Stomach (tissue), 9 donors: ENCODE results near the gene FRY. TPM values are rescaled to one million over a fixed set of nuclear protein-coding genes. Genes with fewer than 3 reads are reported as not detected.

Experiments
- DNase-seq, 2 donors: peaks; one replicate each; pipeline versions ENCODE4 v3.0.0 to v3.0.0-alpha.2; 2013 to 2019
- H3K27ac ChIP-seq, 5 donors: fragments of 200-600 bp in 4 of 5; sonication (generic) in 4 of 5; one replicate each; pipeline ENCODE4 v1.5.1; 2013 to 2019; ENCODE audit warnings: mild to moderate bottlenecking in 1 of 5, moderate library complexity in 1 of 5
- H3K27me3 ChIP-seq, 3 donors: fragments of 200-600 bp; sonication (generic); one replicate each; pipeline ENCODE4 v1.5.1; 2017 to 2019; ENCODE audit warnings: mixed run types in 1 of 3
- H3K36me3 ChIP-seq, 4 donors: fragments of 200-600 bp; sonication (generic); 1 replicate in 3 of 4; 2 replicates in 1 of 4; pipeline ENCODE4 v1.5.1; 2016 to 2019
- H3K4me1 ChIP-seq, 4 donors: fragments of 200-600 bp; sonication (generic); one replicate each; pipeline ENCODE4 v1.5.1; 2016 to 2019
- H3K4me3 ChIP-seq, 4 donors: fragments of 200-600 bp; sonication (generic) in 3 of 4; one replicate each; pipeline ENCODE4 v1.5.1; 2016 to 2019; ENCODE audit warnings: mild to moderate bottlenecking in 1 of 4
- H3K9me3 ChIP-seq, 4 donors: fragments of 200-600 bp; sonication (generic); one replicate each; pipeline ENCODE4 v1.5.1; 2016 to 2019
- EP300 ChIP-seq: sonication (generic); formaldehyde crosslinking; IDR thresholded peaks from one replicate; pipeline ENCODE4 v1.6.1; 2017; ENCODE audit warnings: antibody characterized with exemption
- POLR2A ChIP-seq, 4 donors: fragments of 450-650 bp; IDR thresholded peaks; one replicate each; pipeline ENCODE4 v1.6.1; 2016; ENCODE audit warnings: antibody characterized with exemption in 4 of 4, control low read depth in 2 of 4, mild to moderate bottlenecking in 1 of 4, moderate library complexity in 1 of 4
- POLR2AphosphoS5 ChIP-seq, 3 donors: sonication (generic); formaldehyde crosslinking; IDR thresholded peaks; one replicate each; pipeline ENCODE4 v1.6.1; 2016; ENCODE audit warnings: antibody characterized with exemption in 3 of 3
- WGBS, 5 donors: extraction: QIAGEN DNeasy Blood & Tissue Kit in 3 of 5; methylation state at CpG; one replicate each; pipeline versions ENCODE4 v1.1.5 to v1.1.7; 2013 to 2018; 5-methylcytosine and 5-hydroxymethylcytosine counted together
- intact Hi-C: fragments of 100-400 bp; cut with DNase I; formaldehyde crosslinking; loops from one replicate; pipeline ENCODE4 v1.15.1; 2023; ENCODE audit warnings: low total_unique reads
- polyA plus RNA-seq, 3 donors: library from polyadenylated mRNA; stranded (reverse); fragments of 200-250 nt; gene quantifications; one replicate each; pipeline ENCODE4 v1.2.3, GENCODE V29; 2013
- total RNA-seq, 5 donors: library from RNA; depleted of rRNA; stranded (reverse); fragments of >200 nt; gene quantifications; one replicate each; pipeline versions ENCODE4 v1.1.0 to v1.2.3, GENCODE V29; 2014 to 2016
- TF ChIP-seq, protein P1 (sequence below), 7 experiments: fragments of 450-650 bp in 4 of 7; fragments of 200-600 bp in 3 of 7; sonication (generic) in 3 of 7; IDR thresholded peaks; one replicate each; pipeline ENCODE4 v1.5.1; 2016 to 2019; ENCODE audit warnings: antibody characterized with exemption in 7 of 7, control low read depth in 2 of 7, mild to moderate bottlenecking in 1 of 7
- donor health status: healthy with polysubstance abuse.
- donor health status: Bipolar disorder and iron deficiency.
- donor health status: healthy.

FRY gene
- total and polyA plus RNA-seq, 8 donors = 3.5 to 97.1 (median 16.4) TPM

DNA sequence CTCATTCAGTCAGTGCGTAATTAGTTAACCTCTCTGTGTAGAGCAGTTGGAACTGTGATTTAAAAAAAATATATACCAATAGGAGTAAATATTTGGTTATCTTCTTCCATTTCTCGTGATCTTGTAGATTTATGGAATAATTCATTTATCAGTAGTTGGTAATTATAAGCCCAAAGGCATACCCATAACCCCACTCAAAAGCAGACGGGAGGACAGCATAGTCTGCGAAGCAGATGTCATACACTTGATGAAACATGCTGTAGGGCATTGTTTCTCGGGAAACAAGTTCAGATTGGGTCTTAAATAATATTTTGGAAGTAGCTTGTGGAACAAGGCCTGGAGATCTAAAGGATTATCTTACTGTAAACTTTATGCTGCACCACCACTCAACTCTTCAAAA, 119.7 kb downstream of the FRY start:
- Histone ChIP-seq H3K27ac (peak overlapping the region in 4 of 5 donors; percentile 3 to 69 (median 60)), H3K4me3 (no peak overlapping the region), H3K27me3 (no peaks in the 10 kb centered on the region), H3K36me3 (peaks cover 0 to 16% (median 5%) of the 10 kb centered on the region in 4 donors), H3K4me1 (peaks cover 0 to 29% (median 8%) of the 10 kb centered on the region in 4 donors), H3K9me3 (no peaks in the 10 kb centered on the region)
- WGBS, 5 donors = 78 to 89% (median 85%) methylated on average over 5 of the region's 5 CpGs
- intact Hi-C loops = no loop called here
- no peak for DNase-seq
- TF ChIP-seq, protein P1, sequence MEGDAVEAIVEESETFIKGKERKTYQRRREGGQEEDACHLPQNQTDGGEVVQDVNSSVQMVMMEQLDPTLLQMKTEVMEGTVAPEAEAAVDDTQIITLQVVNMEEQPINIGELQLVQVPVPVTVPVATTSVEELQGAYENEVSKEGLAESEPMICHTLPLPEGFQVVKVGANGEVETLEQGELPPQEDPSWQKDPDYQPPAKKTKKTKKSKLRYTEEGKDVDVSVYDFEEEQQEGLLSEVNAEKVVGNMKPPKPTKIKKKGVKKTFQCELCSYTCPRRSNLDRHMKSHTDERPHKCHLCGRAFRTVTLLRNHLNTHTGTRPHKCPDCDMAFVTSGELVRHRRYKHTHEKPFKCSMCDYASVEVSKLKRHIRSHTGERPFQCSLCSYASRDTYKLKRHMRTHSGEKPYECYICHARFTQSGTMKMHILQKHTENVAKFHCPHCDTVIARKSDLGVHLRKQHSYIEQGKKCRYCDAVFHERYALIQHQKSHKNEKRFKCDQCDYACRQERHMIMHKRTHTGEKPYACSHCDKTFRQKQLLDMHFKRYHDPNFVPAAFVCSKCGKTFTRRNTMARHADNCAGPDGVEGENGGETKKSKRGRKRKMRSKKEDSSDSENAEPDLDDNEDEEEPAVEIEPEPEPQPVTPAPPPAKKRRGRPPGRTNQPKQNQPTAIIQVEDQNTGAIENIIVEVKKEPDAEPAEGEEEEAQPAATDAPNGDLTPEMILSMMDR (IDR thresholded peaks at IDR 0.05) = no peak
- TF ChIP-seq EP300 (no peak), POLR2AphosphoS5 (IDR thresholded peaks at IDR 0.05) (no peak), POLR2A (IDR thresholded peaks at IDR 0.05) (no peak)

DNA sequence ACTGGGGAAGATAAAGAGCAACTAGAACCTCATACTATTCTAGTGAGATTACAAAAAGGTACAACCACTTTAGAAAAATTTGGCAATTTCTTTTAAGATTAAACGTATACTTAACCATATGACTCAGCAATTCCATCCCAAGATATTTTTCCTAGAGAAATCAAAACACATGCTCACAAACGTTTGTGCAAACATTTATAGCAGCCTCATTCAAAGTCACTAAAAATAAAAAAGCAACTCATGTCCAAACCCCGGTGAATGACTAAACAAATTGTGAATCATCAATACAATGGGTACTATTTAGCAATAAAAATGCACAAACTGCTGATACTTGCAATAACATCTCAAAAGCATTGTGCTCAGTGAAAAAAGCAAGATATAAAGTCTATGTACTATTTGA, 121.5 kb downstream of the FRY start:
- TF ChIP-seq, protein P1 (IDR thresholded peaks at IDR 0.05) = no peak
- H3K4me1 ChIP-seq = peaks cover 0 to 18% (median 8%) of the 10 kb centered on the region in 4 donors
- H3K36me3 ChIP-seq = peaks cover 0 to 16% (median 7%) of the 10 kb centered on the region in 4 donors
- no peaks in the 10 kb centered on the region for H3K27me3 ChIP-seq
- 51 to 78% (median 63%) methylated on average over 3 of the region's 3 CpGs for WGBS, 5 donors
- no peak overlapping the region for H3K4me3 ChIP-seq
- H3K27ac ChIP-seq = no peak overlapping the region
- H3K9me3 ChIP-seq = no peaks in the 10 kb centered on the region
- intact Hi-C loops = no loop called here
- no peak for DNase-seq

DNA sequence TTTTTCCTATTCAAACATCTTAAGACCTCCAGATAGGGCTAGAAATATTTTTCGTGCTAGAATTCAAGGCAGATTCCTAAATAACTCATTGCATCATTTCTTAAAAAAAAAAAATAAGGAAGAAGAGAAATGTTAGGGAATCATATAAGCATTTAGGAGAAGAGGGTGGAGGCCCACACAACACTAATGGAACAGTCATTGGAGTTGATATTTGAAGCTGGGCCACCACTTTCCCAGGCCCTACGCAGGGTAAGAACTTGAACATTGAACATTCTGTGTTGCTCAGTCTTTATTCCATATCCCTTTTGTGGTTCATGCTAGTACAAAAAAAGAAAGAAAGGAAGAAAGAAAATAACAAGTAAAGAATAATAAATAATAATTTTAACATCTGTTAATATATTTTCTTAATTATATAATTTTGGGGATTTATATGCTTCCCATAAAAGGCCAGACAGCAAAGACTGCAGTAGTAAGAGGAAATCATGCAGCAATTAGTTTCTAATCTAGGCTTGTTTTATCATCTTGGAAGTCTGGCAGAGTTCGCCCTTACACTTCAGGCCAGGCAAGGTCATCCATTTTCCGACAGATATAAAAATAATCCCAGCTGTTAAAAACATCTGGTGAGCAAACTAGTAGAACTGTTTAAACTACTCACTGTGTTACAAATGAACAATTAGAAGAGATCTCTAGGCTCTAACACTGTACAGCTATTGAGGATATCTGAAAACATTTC, 127.7 kb downstream of the FRY start:
- 45 to 71% (median 53%) methylated on average over 4 of the region's 4 CpGs for WGBS, 5 donors
- intact Hi-C loops = no loop called here
- Histone ChIP-seq H3K36me3 (peaks cover 3 to 27% (median 19%) of the 10 kb centered on the region in 4 donors), H3K27ac (peak overlapping the region in 1 of 5 donors; percentile 5), H3K4me1 (peaks cover 0 to 14% (median under 1%) of the 10 kb centered on the region in 4 donors), H3K9me3 (no peaks in the 10 kb centered on the region), H3K27me3 (no peaks in the 10 kb centered on the region), H3K4me3 (no peak overlapping the region)
- DNase-seq = peak in 1 of 2 donors; percentile 66
- TF ChIP-seq POLR2AphosphoS5 (IDR thresholded peaks at IDR 0.05) = no peak
- TF ChIP-seq, protein P1 (IDR thresholded peaks at IDR 0.05) = no peak
- no peak for TF ChIP-seq EP300
- no peak for TF ChIP-seq POLR2A (IDR thresholded peaks at IDR 0.05)

- Histone ChIP-seq H3K36me3 (peaks cover 3 to 24% (median 17%) of the 10 kb centered on the region in 4 donors), H3K27me3 (no peaks in the 10 kb centered on the region), H3K27ac (no peak overlapping the region), H3K9me3 (no peaks in the 10 kb centered on the region), H3K4me3 (no peak overlapping the region), H3K4me1 (peaks cover 0 to 16% (median 8%) of the 10 kb centered on the region in 4 donors)
- intact Hi-C loops = no loop called here
- no peak for DNase-seq
- WGBS, 5 donors = 81 to 84% (median 82%) methylated on average over 5 of the region's 5 CpGs
- TF ChIP-seq, protein P1 (IDR thresholded peaks at IDR 0.05) = no peak
- TF ChIP-seq POLR2A (IDR thresholded peaks at IDR 0.05) (no peak), EP300 (no peak)
Observed at GRCh38 chr13:32162395-32163005, 130.9 kb downstream of the FRY start.
